HG02981 (cell line): ENCODE measurements around the gene TTC33.
"Not testable (repeated sequence)": the region's sequence is repeated elsewhere in the genome, so short reads cannot be mapped to it uniquely, and the experiment has no call there.

ENCODE experiments used
- ATAC-seq: cut with Tn5 transposase; IDR thresholded peaks from one replicate; pipeline ENCODE4 v1.9.1; 2021; ENCODE audit warnings: mild to moderate bottlenecking, moderate library complexity; ENCODE audit not compliant: unreplicated experiment

TTC33 gene

GRCh38 chr5:40654377-40654991, 101.3 kb downstream of the TTC33 start:
- ATAC-seq, result no peak

- no peak for ATAC-seq
Measured at GRCh38 chr5:40653221-40654022, 102.3 kb downstream of the TTC33 start.

- ATAC-seq, result no peak
Measured at GRCh38 chr5:40652441-40653220, 103.1 kb downstream of the TTC33 start.

- ATAC-seq, result no peak
Measured at GRCh38 chr5:40651201-40651600, 104.6 kb downstream of the TTC33 start.

- no peak for ATAC-seq
Measured at GRCh38 chr5:40649463-40650030, 106.2 kb downstream of the TTC33 start.

GRCh38 chr5:40648150-40648549, 107.6 kb downstream of the TTC33 start:
- ATAC-seq, result no peak

GRCh38 chr5:40646266-40646665, 109.5 kb downstream of the TTC33 start:
- ATAC-seq, result no peak

GRCh38 chr5:40639531-40639930, 116.2 kb downstream of the TTC33 start:
- not testable (repeated sequence) for ATAC-seq

- no peak for ATAC-seq
Measured at GRCh38 chr5:40634593-40634992, 121.2 kb downstream of the TTC33 start.

GRCh38 chr5:40634154-40634553, 121.6 kb downstream of the TTC33 start:
- no peak for ATAC-seq

- ATAC-seq, result no peak
Measured at GRCh38 chr5:40631236-40631635, 124.5 kb downstream of the TTC33 start.

GRCh38 chr5:40630126-40630525, 125.6 kb downstream of the TTC33 start:
- ATAC-seq, result no peak

GRCh38 chr5:40628407-40628806, 127.4 kb downstream of the TTC33 start:
- ATAC-seq, result no peak

- ATAC-seq, result no peak
Measured at GRCh38 chr5:40627706-40628105, 128.1 kb downstream of the TTC33 start.

GRCh38 chr5:40626801-40627200, 129.0 kb downstream of the TTC33 start:
- no peak for ATAC-seq

GRCh38 chr5:40623480-40624420, 132.0 kb downstream of the TTC33 start:
- no peak for ATAC-seq

GRCh38 chr5:40622463-40623252, 133.1 kb downstream of the TTC33 start:
- ATAC-seq, result no peak

- ATAC-seq, result no peak
Measured at GRCh38 chr5:40619421-40619820, 136.3 kb downstream of the TTC33 start.

GRCh38 chr5:40618926-40619325, 136.8 kb downstream of the TTC33 start:
- no peak for ATAC-seq
